ES-I3 (cell line): ENCODE results near the gene ZMYND15.
"Not testable (repeated sequence)": the region's sequence is repeated elsewhere in the genome, so short reads cannot be mapped to it uniquely, and the experiment has no call there.

ENCODE experiments used
- H3K36me3 ChIP-seq: 2 replicates; pipeline ENCODE4 v1.6.1; 2013; ENCODE audit warnings: mild to moderate bottlenecking, low read length, control low read depth, moderate library complexity; ENCODE audit not compliant: insufficient read depth
- H3K4me1 ChIP-seq: 2 replicates; pipeline ENCODE4 v1.6.1; 2013; ENCODE audit warnings: mild to moderate bottlenecking, control low read depth, low read length; ENCODE audit not compliant: insufficient read depth
- H3K9ac ChIP-seq: 2 replicates; pipeline ENCODE4 v1.6.1; 2013; ENCODE audit warnings: low read depth, mild to moderate bottlenecking, low read length, moderate library complexity
- H3K9me3 ChIP-seq: 2 replicates; pipeline ENCODE4 v1.6.1; 2013; ENCODE audit warnings: mild to moderate bottlenecking, low read length, moderate library complexity; ENCODE audit not compliant: control insufficient read depth, insufficient read depth

Gene ZMYND15, protein sequence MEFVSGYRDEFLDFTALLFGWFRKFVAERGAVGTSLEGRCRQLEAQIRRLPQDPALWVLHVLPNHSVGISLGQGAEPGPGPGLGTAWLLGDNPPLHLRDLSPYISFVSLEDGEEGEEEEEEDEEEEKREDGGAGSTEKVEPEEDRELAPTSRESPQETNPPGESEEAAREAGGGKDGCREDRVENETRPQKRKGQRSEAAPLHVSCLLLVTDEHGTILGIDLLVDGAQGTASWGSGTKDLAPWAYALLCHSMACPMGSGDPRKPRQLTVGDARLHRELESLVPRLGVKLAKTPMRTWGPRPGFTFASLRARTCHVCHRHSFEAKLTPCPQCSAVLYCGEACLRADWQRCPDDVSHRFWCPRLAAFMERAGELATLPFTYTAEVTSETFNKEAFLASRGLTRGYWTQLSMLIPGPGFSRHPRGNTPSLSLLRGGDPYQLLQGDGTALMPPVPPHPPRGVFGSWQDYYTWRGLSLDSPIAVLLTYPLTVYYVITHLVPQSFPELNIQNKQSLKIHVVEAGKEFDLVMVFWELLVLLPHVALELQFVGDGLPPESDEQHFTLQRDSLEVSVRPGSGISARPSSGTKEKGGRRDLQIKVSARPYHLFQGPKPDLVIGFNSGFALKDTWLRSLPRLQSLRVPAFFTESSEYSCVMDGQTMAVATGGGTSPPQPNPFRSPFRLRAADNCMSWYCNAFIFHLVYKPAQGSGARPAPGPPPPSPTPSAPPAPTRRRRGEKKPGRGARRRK

DNA sequence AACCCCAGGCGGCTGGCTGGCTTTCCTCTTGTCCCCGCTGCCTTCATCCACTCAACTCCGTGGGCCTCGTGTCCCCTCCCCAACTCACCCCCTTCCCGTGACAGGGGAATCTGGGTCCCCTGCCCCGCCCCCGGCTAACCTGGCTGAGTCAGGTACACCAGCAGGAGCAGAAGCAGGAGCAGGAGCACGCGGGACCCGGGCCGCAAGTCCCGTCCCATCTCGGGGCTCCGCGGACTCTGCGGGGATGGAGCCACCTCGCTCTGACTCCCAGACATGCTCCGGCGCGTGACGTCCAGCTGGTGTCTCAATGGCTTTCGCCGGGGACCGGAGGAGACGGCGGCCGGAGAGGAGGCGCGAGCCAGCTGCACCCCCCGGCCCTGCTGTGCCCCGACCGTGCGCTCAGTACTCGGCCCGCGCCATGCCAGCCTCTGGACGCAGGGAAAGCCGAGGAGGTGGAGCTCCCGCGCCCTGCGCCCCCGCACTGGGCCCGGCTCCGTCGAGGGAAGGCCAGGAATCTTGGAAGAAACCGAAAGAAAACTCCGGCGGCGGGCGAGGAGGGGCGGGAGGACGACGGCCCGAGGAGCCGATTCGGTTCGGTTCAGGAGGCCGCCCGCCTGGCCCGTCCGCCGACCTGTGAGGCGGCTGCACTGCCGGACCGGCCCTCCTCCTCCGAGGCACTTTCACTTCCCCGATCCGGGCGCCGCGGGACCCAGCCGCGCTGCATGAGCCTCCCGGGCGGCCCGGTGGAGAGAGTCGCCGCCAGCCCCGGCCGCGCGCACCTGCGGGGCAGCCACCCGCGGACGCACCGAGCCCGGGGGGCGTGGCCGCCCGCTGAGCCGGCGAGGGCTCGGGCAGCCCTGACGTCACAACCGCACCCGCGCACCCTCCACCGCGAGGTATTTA is at the start of gene ZMYND15, which contains the start of gene CXCL16:
ZMYND15 (plus strand) TSS at position 712 of the 903 bp plus-strand sequence. CDS start 716 bp downstream, outside the sequence.
CXCL16 (minus strand) TSS at position 807 of the 903 bp plus-strand sequence; CDS start at position 218, 589 bp downstream.
- Histone ChIP-seq H3K4me1 (no peaks in the 10 kb centered on the region), H3K9ac (peak within 1 kb of the TSS; percentile 70; the same call in 1 of the 2 replicates), H3K9me3 (no peaks in the 10 kb centered on the region), H3K36me3 (no peaks in the 10 kb centered on the region)

DNA sequence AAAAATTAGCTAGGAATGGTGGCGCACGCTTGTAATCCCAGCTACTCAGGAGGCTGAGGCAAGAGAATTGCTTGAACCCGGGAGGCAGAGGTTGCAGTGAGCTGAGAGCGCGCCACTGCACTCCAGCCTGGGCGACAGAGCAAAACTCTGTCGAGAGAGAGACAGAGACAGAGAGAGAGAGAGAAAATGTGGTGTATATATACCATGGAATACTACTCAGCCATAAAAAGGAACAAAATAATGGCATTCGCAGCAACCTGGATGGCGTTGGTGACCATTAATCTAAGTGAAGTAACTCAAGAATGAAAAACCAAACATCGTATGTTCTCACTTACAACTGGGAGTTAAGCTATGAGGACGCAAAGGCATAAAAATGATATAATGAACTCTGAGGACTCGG is 49.8 kb upstream of the ZMYND15 start:
- H3K9ac ChIP-seq, H3K4me1 ChIP-seq, H3K9me3 ChIP-seq: not testable (repeated sequence)
- peaks cover 11% of the 10 kb centered on the region for H3K36me3 ChIP-seq

DNA sequence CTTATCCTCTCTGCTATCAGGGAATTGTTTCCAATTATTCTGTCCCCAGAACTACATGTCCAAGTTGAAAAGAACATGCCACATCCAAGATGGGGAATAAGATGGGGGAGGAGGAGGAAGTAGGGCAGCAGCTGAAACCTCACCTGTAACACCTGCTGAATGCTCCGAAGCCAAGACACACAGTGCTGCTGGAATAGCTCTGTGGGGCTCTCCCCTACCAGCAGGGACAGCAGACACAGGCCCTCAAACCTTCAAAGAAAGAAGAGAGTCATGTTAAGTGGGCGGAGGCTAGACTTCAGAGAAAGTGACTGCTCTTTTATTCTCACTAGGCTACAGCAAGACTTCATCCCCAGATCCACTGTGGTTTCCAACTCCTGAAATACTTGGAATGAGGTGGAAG is 48.9 kb upstream of the ZMYND15 start:
- no peaks in the 10 kb centered on the region for H3K9me3 ChIP-seq
- H3K4me1 ChIP-seq, result no peaks in the 10 kb centered on the region
- H3K9ac ChIP-seq, result no peak overlapping the region
- peaks cover 11% of the 10 kb centered on the region for H3K36me3 ChIP-seq

DNA sequence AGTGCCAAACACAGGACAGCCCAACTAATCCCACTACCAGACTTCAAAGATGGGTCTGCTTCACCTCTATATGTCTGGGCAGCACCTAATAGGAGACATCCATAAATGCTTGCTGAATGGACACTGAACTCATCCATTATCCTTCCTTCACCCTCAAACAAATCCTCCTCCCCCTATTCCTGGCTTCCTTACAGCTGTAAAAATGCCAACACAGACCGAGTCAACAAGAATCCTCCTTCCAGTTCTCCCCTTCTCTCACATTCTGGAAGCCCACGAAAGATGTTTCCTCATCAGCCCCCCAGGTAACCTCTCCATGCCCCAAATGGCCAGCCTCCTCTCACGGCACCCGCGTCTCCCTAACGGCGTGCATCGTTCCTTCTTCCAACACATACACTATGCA is 47.9 kb upstream of the ZMYND15 start:
- H3K9me3 ChIP-seq, result no peaks in the 10 kb centered on the region
- H3K9ac ChIP-seq, result no peak overlapping the region
- H3K4me1 ChIP-seq, result no peaks in the 10 kb centered on the region
- peaks cover 9% of the 10 kb centered on the region for H3K36me3 ChIP-seq

DNA sequence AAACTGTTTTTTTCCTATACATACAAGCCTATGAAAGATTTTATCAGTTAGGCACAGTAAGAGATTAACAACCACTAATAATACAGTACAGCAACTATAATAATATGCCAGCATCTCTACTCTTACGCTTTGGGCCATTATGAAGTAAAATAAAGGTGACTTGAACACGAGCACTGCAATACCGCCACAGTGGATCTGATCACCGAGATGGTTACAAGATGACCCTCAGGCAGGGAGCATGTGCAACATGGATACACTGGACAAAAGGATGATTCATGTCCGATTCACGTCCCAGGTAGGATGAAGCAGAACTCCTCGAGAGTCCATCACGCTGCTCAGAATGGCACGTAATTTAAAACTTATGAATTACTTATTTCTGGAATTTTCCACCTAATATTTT is 46.2 kb upstream of the ZMYND15 start:
- peaks cover 12% of the 10 kb centered on the region for H3K36me3 ChIP-seq
- H3K9me3 ChIP-seq, result no peaks in the 10 kb centered on the region
- H3K9ac ChIP-seq, result no peak overlapping the region
- no peaks in the 10 kb centered on the region for H3K4me1 ChIP-seq

DNA sequence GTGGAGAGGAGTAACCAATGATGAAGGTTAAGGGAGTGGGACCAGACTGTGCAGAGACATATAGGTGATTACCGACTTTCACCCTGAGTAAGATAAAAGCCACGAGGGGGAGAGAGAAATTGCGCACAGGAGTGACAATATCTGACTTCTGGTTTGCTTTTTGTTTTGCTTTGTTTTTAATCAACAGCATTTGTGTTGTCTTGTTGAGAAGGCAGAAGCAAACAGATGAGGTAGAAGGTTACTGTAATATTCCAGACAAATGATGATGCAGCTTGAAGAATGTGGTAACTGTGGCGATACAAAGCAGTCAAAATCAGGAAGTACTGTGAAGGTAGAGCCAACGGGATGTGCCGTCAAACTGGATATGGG is 43.2 kb upstream of the ZMYND15 start:
- H3K36me3 ChIP-seq, result peaks cover 4% of the 10 kb centered on the region; the same call in 1 of the 2 replicates
- no peak overlapping the region for H3K9ac ChIP-seq
- no peaks in the 10 kb centered on the region for H3K9me3 ChIP-seq
- no peaks in the 10 kb centered on the region for H3K4me1 ChIP-seq

DNA sequence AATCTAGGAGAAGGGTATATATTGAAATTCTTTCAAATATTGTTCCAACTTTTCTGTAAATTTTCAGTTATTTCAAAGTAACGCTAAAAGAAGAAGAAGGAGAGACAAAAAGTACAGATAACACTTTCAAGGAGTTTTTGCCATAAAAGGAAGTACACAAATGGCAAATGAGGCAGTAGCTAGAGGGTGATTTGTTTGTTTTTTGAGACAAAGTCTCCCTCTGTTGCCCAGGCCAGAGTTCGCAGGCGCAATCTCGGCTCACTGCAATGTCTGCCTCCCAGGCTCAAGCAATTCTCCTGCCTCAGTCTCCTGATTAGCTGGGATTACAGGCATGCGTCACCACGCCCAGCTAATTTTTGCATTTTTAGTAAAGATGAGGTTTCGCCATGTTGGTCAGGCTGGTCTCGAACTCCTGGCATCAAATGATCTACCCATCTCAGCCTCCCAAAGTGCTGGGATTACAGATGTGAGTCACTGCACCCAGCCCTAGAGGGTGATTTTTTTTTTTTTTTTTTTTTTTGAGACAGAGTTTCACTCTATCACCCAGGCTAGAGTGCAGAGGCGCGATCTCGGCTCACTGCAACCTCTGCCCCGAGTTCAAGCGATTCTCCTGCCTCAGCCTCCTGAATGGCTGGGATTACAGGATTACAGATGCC is 40.1 kb upstream of the ZMYND15 start:
- H3K4me1 ChIP-seq, H3K9me3 ChIP-seq, H3K9ac ChIP-seq, H3K36me3 ChIP-seq: not testable (repeated sequence)

DNA sequence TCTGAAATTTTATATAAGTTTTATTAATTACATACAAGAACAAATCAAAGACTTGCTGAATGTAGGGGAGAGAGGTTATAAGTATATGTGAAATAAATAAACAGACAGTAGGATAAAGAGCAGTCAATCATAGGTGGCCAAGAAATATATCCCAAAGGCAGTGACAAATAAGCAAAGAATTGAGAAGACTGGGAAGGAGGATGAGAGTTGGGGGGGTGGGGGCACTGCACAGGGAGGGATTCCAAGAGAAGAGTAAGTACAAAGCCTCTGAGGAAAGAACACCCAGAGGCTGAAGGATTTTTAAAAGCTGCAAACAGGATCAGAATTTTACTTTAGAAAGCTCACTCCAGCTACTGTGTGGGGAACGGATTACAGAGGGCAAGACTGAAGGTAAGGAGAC is 38.5 kb upstream of the ZMYND15 start:
- no peaks in the 10 kb centered on the region for H3K9me3 ChIP-seq
- peaks cover 15% of the 10 kb centered on the region for H3K4me1 ChIP-seq
- peaks cover 4% of the 10 kb centered on the region for H3K36me3 ChIP-seq
- H3K9ac ChIP-seq, result no peak overlapping the region

DNA sequence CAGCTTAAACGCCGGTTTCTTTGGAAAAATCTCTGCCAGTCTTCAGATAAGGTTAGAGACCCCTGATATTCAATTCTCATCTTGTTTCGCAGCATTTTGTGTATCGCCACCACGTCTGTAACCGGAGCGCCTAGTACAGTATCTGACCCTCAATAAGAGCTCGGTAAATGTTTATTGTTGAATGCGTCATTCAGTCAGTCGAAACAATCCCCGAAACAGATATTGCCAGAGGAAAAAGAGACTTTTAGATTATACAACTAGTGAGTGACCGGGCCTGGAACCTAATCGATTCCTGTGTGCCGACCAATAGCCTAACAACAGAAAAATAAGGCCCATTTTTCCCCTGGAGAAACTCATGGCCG is 36.3 kb upstream of the ZMYND15 start:
- Histone ChIP-seq H3K9ac (peak overlapping the region; percentile 94), H3K9me3 (no peaks in the 10 kb centered on the region), H3K36me3 (no peaks in the 10 kb centered on the region; the same call in none of the 2 replicates), H3K4me1 (peaks cover 18% of the 10 kb centered on the region)

DNA sequence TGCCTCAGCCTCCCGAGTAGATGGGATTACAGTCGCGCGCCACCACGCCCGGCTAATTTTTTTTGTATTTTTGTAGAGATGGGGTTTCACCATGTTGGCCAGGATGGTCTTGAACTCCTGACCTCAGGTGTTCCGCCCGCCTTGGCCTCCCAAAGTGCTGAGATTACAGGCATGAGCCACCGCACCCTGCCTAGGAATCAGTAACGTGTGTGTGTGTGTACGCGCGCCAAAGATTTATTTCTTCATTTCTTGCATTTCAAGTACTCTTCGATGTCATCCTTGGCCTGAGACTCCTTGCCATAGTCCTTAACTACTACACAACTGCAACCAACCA is 35.1 kb upstream of the ZMYND15 start:
- Histone ChIP-seq H3K9ac (peak overlapping the region; percentile 94), H3K4me1 (peaks cover 18% of the 10 kb centered on the region)
- not testable (repeated sequence) for H3K9me3 ChIP-seq, H3K36me3 ChIP-seq

DNA sequence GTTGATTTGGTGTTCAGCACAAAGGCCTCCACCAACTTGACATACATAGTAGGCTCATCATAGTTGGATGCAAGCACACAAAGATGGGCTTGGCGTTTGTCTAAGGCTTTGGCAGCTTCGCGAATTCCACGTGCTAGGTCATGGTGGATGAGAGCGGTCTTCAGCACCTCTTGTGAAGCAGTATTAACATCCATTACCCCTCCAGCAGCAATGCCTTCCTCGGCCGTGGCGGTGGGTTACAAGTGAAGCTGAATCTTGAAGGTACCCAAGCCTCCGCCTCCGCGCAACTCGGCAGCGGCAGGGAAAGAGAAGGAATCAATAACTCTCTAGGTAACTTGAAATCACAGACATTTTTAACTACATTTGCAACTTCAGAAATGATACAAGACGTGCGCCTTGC is 34.6 kb upstream of the ZMYND15 start:
- H3K9ac ChIP-seq, result peak overlapping the region; percentile 94; the same call in 1 of the 2 replicates
- no peaks in the 10 kb centered on the region; the same call in 1 of the 2 replicates for H3K36me3 ChIP-seq
- H3K9me3 ChIP-seq, result no peaks in the 10 kb centered on the region
- H3K4me1 ChIP-seq, result peaks cover 18% of the 10 kb centered on the region

DNA sequence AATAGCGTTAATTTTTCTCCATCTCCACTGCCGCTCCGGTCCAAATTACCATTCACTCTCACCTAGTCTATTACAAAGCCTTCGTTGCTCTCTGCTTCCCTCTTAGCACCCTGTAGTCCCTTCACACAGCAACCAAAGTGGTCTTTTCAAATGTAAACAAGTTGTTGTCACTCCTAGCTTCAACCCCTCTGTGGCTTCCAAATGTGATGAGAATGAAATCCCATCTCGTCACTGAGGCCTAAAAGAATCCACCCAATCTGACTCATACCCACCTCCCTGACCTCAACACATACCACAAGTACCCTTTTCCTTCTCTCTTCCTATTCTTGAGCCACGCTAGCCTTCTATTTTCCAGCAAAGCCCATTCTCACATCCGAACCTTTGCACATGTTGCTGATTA is 33.5 kb upstream of the ZMYND15 start:
- no peaks in the 10 kb centered on the region for H3K9me3 ChIP-seq
- H3K4me1 ChIP-seq, result peaks cover 18% of the 10 kb centered on the region
- H3K9ac ChIP-seq, result no peak overlapping the region
- no peaks in the 10 kb centered on the region; the same call in 1 of the 2 replicates for H3K36me3 ChIP-seq

DNA sequence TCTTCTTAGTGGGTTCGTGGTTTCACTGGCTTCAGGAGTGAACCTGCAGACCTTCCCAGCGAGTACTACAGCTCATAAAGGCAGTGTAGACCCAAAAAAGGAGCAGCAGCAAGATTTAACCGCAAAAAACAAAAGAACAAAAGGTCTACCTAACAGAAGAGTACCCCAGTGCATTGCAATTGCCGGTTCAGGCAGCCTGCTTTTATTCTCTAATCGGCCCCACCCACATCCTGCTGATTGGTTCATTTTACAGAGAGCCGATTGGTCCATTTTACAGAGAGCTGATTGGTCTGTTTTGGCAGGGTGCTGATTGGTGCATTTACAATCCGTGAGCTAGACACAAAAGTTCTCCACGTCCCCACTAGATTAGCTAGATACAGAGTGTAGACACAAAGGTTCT is 31.2 kb upstream of the ZMYND15 start:
- no peaks in the 10 kb centered on the region for H3K36me3 ChIP-seq
- peaks cover 12% of the 10 kb centered on the region for H3K4me1 ChIP-seq
- no peaks in the 10 kb centered on the region for H3K9me3 ChIP-seq
- no peak overlapping the region; the same call in 1 of the 2 replicates for H3K9ac ChIP-seq
